OCI-LY3 (cell line): ENCODE data around the gene DDIT3.

Experiments used
- H2AFZ ChIP-seq: fragments of 200-600, 300-600 bp; shearing (Covaris generic); 2 replicates; pipeline ENCODE4 v1.6.0; 2014; ENCODE audit warnings: antibody characterized with exemption, low read depth, low read length
- H3K27ac ChIP-seq: fragments of 200-600, 300-600 bp; sonication (generic); 2 replicates; pipeline ENCODE4 v1.5.1; 2014; ENCODE audit warnings: mild to moderate bottlenecking, low read length, moderate library complexity, mixed read lengths
- H3K27me3 ChIP-seq: fragments of 200-600, 300-600 bp; sonication (generic); 2 replicates; pipeline ENCODE4 v1.6.1; 2014; ENCODE audit warnings: low read depth, low read length, mixed read lengths
- H3K36me3 ChIP-seq: fragments of 200-600, 300-600 bp; sonication (generic); replicated peaks from 2 replicates; pipeline ENCODE3; 2014; ENCODE audit warnings: low read depth, low read length, mixed read lengths
- H3K4me1 ChIP-seq: fragments of 300-600, 200-600 bp; sonication (generic); 2 replicates; pipeline ENCODE4 v1.6.1; 2014; ENCODE audit warnings: low read length, mixed read lengths
- H3K4me2 ChIP-seq: fragments of 200-600, 300-600 bp; sonication (generic); 2 replicates; pipeline ENCODE4 v1.6.1; 2014; ENCODE audit warnings: low read length, mixed read lengths
- H3K4me3 ChIP-seq: fragments of 300-600, 200-600 bp; sonication (generic); 2 replicates; pipeline ENCODE4 v1.5.1; 2014; ENCODE audit warnings: antibody characterized with exemption, mild to moderate bottlenecking, low read length, moderate library complexity
- H3K79me2 ChIP-seq: fragments of 300-600, 200-600 bp; shearing (Covaris generic); 2 replicates; pipeline ENCODE4 v1.6.1; 2014; ENCODE audit warnings: mild to moderate bottlenecking, low read length, mixed read lengths
- H3K9ac ChIP-seq: fragments of 300-600, 200-600 bp; shearing (Covaris generic); 2 replicates; pipeline ENCODE4 v1.6.0; 2014; ENCODE audit warnings: mild to moderate bottlenecking, low read length, moderate library complexity
- H3K9me3 ChIP-seq: fragments of 200-600, 300-600 bp; shearing (Covaris generic); 2 replicates; pipeline ENCODE4 v1.6.1; 2014; ENCODE audit warnings: low read length, mixed read lengths; ENCODE audit not compliant: insufficient read depth
- H4K20me1 ChIP-seq: fragments of 200-600, 300-600 bp; sonication (generic); 2 replicates; pipeline ENCODE4 v1.6.1; 2016; ENCODE audit warnings: low read length, mixed read lengths; ENCODE audit not compliant: insufficient read depth
- CTCF ChIP-seq: fragments of 200-600, 300-600 bp; sonication (generic); IDR thresholded peaks from 2 replicates; pipeline ENCODE4 v1.5.1; 2014; ENCODE audit warnings: antibody characterized with exemption, low read length, low read depth
- EZH2phosphoT487 ChIP-seq: fragments of 200-600 bp; shearing (Covaris generic); IDR thresholded peaks from 2 replicates; pipeline ENCODE4 v1.6.1; 2018; ENCODE audit warnings: antibody characterized with exemption, mixed run types, low read depth

DDIT3 gene

GRCh38 chr12:57541001-57541400 lies 20.7 kb upstream of the DDIT3 start:
- Histone ChIP-seq H3K27me3 (no peaks in the 10 kb centered on the region), H3K4me2 (no peak overlapping the region), H3K27ac (no peak overlapping the region), H3K9ac (no peak overlapping the region), H3K4me3 (no peak overlapping the region), H3K79me2 (peaks cover 8% of the 10 kb centered on the region), H3K9me3 (no peaks in the 10 kb centered on the region), H3K36me3 (peaks cover 8% of the 10 kb centered on the region), H3K4me1 (peaks cover 4% of the 10 kb centered on the region), H4K20me1 (no peaks in the 10 kb centered on the region), H2AFZ (no peak overlapping the region)
- no peak for TF ChIP-seq CTCF
- TF ChIP-seq EZH2phosphoT487 = no peak

- Histone ChIP-seq H3K4me1 (no peaks in the 10 kb centered on the region), H3K36me3 (peaks cover 12% of the 10 kb centered on the region), H3K9me3 (no peaks in the 10 kb centered on the region), H3K27ac (no peak overlapping the region), H3K9ac (no peak overlapping the region), H3K4me2 (no peak overlapping the region), H3K4me3 (no peak overlapping the region), H2AFZ (no peak overlapping the region), H3K27me3 (no peaks in the 10 kb centered on the region), H3K79me2 (no peaks in the 10 kb centered on the region), H4K20me1 (no peaks in the 10 kb centered on the region)
- TF ChIP-seq EZH2phosphoT487 = no peak
- TF ChIP-seq CTCF = no peak
These were observed 18.9 kb upstream of the DDIT3 start for GRCh38 chr12:57539134-57539768.

- H3K36me3 ChIP-seq = peaks cover 25% of the 10 kb centered on the region
- H3K9ac ChIP-seq = no peak overlapping the region
- no peaks in the 10 kb centered on the region for H3K27me3 ChIP-seq
- no peaks in the 10 kb centered on the region for H3K9me3 ChIP-seq
- H4K20me1 ChIP-seq = no peaks in the 10 kb centered on the region
- no peaks in the 10 kb centered on the region for H3K79me2 ChIP-seq
- H3K4me2 ChIP-seq = no peak overlapping the region
- H3K4me1 ChIP-seq = no peaks in the 10 kb centered on the region
- H2AFZ ChIP-seq = no peak overlapping the region
- no peak overlapping the region for H3K4me3 ChIP-seq
- TF ChIP-seq EZH2phosphoT487 (no peak), CTCF (no peak)
- H3K27ac ChIP-seq = no peak overlapping the region
These were observed 16.3 kb upstream of the DDIT3 start for GRCh38 chr12:57536597-57536942.

- Histone ChIP-seq H3K9me3 (no peaks in the 10 kb centered on the region), H3K4me1 (no peaks in the 10 kb centered on the region), H3K9ac (no peak overlapping the region), H3K27me3 (no peaks in the 10 kb centered on the region), H3K79me2 (no peaks in the 10 kb centered on the region), H3K4me3 (no peak overlapping the region), H3K4me2 (no peak overlapping the region), H4K20me1 (no peaks in the 10 kb centered on the region), H2AFZ (no peak overlapping the region), H3K27ac (no peak overlapping the region), H3K36me3 (peaks cover 23% of the 10 kb centered on the region)
- TF ChIP-seq CTCF (no peak), EZH2phosphoT487 (no peak)
These were observed 15.7 kb upstream of the DDIT3 start for GRCh38 chr12:57535764-57536596.
